Right lobe of liver (tissue), 4 donors: Measurements from ENCODE around the gene RARRES2.

ENCODE experiments used
- POLR2A ChIP-seq: fragments of 450-650 bp; IDR thresholded peaks from one replicate; pipeline ENCODE4 v1.6.1; 2017; ENCODE audit warnings: antibody characterized with exemption, mild to moderate bottlenecking
- TF ChIP-seq, protein P1 (sequence below), 4 donors: fragments of 200-600 bp in 3 of 4; fragments of 450-650 bp in 1 of 4; IDR thresholded peaks; one replicate each; pipeline versions ENCODE4 v1.5.1 to v1.8.0; 2016 to 2022; ENCODE audit warnings: antibody characterized with exemption in 4 of 4, mild to moderate bottlenecking in 2 of 4
- donor health status: DM: no; HTN: no; CAD: no.
- donor health status: DM: no; HTN: no; CAD: no.
- donor health status: DM: no; HTN: yes; CAD: no.

DNA sequence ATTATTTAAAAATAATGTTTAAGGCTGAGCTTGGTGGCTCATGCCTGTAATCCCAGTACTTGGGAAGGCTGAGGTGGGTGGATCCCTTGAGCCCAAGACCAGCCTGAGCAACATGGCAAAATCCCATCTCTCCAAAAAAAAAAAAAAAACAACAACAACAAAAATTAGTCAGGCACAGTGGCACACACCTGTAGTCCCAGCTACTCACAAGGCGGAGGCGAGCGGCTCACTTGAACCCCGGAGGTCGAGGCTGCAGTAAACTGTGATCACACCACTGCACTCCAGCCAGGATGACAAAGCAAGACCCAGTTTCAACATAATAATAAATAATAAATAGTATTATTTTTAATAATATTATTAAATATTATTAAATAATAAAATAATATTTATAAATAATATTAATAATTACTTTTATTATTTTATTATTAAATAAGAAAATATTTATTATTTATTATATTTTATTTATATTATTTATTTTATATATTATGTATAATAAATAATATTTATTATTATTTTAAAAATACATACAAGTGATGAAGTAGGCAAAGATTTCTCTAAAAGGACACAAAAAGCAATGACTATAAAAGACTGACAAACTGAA is 26.7 kb downstream of the RARRES2 start:
- TF ChIP-seq POLR2A = no peak
- TF ChIP-seq, protein P1, sequence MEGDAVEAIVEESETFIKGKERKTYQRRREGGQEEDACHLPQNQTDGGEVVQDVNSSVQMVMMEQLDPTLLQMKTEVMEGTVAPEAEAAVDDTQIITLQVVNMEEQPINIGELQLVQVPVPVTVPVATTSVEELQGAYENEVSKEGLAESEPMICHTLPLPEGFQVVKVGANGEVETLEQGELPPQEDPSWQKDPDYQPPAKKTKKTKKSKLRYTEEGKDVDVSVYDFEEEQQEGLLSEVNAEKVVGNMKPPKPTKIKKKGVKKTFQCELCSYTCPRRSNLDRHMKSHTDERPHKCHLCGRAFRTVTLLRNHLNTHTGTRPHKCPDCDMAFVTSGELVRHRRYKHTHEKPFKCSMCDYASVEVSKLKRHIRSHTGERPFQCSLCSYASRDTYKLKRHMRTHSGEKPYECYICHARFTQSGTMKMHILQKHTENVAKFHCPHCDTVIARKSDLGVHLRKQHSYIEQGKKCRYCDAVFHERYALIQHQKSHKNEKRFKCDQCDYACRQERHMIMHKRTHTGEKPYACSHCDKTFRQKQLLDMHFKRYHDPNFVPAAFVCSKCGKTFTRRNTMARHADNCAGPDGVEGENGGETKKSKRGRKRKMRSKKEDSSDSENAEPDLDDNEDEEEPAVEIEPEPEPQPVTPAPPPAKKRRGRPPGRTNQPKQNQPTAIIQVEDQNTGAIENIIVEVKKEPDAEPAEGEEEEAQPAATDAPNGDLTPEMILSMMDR (IDR thresholded peaks at IDR 0.05) = no peak
